ENCODE data around the gene PLPP1.

DNA sequence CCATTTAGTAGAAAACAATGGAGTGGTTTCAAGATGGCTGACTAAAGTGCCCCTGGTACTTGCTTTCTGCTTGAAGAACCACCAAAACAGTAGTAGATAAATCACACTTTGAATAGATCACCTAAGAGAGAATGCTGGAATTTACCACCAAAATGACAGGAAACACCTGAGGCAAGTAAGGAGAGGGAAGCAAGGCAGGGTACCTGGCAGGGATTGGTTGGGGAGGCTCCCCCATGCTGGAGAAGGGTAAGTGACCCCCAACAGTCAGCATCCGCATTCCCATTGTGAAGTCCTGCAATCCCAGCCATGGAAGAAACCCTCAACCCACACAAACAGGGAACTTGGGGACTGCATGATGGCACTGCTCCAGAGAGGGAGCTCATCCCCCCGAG, 105.5 kb downstream of the PLPP1 start:
- no peak for TF ChIP-seq POLR2AphosphoS5 (IDR thresholded peaks at IDR 0.05; ENCODE audit: borderline replicate concordance, low read depth, low read length)
- no peak for TF ChIP-seq EZH2 (IDR thresholded peaks at IDR 0.05)

All from SK-N-MC (cell line).